ENCODE results near the gene C16orf90.

GRCh38 chr16:3487521-3488410 lies 7.5 kb downstream of the C16orf90 start:
- TF ChIP-seq CTCF (IDR thresholded peaks at IDR 0.05; ENCODE audit: insufficient read depth, low read depth, low read length) = no peak
- no peak for TF ChIP-seq EZH2 (IDR thresholded peaks at IDR 0.05; ENCODE audit: insufficient read depth, low read length)

Measured in astrocyte (in vitro differentiated cells and primary cell).